GM18873 (cell line): ENCODE measurements around the gene ENOX1.

Source experiments
- ATAC-seq: cut with Tn5 transposase; IDR thresholded peaks from one replicate; pipeline ENCODE4 v1.9.1; 2021; ENCODE audit warnings: mild to moderate bottlenecking, moderate library complexity, moderate number of reproducible peaks; ENCODE audit not compliant: unreplicated experiment, low FRiP score

ENOX1 gene

GRCh38 chr13:43751624-43752023 is 35.1 kb downstream of the ENOX1 start:
- no peak for ATAC-seq

DNA sequence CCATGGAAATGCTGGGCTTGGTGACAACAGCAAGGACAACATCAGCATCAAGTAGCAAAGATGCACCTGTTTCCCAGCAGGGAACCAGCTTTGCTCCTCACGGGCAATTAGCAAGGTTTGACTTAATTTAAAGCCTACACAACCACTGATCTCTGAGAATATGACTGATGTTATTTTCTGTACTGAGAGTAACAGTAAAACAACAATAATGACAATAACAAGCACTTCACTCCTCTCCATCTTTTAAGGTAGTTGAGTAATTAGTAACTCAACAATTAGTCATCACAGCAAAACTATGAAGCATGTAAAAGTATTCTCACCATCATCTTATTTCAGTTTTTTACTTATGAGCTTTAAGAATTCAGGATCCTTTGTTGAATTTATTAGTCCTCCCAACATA is 37.3 kb downstream of the ENOX1 start:
- no peak for ATAC-seq

- ATAC-seq, result no peak
These were observed 42.3 kb downstream of the ENOX1 start for GRCh38 chr13:43744261-43745031.

DNA sequence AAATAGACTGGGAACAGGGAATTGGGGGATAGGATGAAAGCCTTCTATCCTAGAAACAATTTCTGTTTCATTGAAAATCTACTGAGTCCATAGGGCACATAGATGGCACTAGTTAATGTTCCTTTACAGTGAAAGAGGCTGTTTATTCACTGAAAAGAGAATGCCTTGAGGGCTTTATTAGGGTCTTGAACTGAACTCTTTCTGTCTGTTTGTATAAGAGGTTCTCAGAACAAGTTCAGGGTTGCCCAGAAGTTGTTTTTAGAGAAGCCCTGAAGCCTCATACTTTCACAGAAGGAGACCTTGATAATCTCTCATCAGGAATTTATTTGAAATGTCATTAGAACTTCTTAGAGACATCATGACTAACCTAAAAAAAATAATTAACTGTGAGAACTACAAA is 43.9 kb downstream of the ENOX1 start:
- no peak for ATAC-seq

GRCh38 chr13:43737392-43737923 is 49.3 kb downstream of the ENOX1 start:
- no peak for ATAC-seq

- no peak for ATAC-seq
These were observed 54.0 kb downstream of the ENOX1 start for GRCh38 chr13:43732726-43733125.

DNA sequence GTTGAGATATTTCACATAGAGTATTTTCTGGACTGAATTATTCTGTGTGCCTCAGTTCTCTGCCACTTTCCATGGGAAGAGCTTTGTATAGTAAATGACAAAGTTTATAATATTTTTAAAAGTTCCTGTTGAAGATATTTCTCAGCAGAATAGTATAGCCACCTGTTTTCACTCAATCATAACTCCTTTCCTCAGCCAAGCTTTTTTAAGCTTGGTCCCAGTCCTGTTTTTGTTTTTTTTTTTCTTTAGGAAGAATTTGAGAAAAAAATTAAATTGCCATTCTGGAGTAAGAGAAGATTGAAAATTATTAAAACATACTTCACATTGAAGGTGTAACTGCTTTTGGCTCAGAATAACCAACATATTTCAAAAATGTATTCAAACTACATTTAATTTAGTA is 55.5 kb downstream of the ENOX1 start:
- no peak for ATAC-seq

- no peak for ATAC-seq
These were observed 56.1 kb downstream of the ENOX1 start for GRCh38 chr13:43730642-43731041.

GRCh38 chr13:43728421-43728820 is 58.4 kb downstream of the ENOX1 start:
- ATAC-seq, result no peak

DNA sequence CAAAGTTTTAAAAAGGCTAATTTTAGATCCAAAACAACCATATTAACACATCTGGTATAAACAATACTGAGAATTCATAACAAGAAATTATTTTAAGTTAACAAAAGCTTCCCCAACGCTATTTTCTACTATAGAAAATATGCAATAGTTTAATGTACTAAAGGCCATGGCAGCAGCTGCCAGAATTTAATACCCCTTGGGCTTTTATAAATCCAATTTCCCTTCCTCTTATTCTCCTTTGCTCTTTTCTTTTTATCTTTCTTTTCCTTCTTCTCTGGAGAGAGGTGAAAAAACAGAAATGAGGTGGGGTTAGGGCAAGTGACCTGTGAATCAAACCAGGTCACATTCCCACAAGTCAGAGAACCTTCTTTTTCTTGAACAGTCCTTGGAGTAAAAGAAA is 58.9 kb downstream of the ENOX1 start:
- ATAC-seq, result no peak

- ATAC-seq, result no peak
These were observed 61.3 kb downstream of the ENOX1 start for GRCh38 chr13:43725460-43725859.

- no peak for ATAC-seq
These were observed 65.9 kb downstream of the ENOX1 start for GRCh38 chr13:43720780-43721397.

DNA sequence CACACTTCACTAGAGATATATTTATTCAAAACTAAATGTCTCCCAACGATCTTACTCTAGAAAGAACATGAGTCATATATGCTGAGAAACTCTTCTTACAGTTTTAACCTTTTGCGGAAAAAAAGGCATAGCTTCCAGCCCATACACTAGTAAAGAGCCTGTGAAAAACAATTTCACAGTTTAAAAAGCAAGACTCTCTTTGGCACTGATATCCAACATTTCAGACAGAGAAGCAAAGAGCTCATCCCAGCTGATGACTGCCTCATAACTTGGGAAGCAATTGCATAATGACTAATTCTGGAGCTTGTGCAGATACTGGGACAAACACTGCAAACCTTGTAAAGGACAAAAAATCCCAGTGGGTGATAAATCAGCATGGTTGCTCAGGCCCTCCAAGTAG is 88.0 kb downstream of the ENOX1 start:
- no peak for ATAC-seq

GRCh38 chr13:43698009-43698408 is 88.8 kb downstream of the ENOX1 start:
- no peak for ATAC-seq

DNA sequence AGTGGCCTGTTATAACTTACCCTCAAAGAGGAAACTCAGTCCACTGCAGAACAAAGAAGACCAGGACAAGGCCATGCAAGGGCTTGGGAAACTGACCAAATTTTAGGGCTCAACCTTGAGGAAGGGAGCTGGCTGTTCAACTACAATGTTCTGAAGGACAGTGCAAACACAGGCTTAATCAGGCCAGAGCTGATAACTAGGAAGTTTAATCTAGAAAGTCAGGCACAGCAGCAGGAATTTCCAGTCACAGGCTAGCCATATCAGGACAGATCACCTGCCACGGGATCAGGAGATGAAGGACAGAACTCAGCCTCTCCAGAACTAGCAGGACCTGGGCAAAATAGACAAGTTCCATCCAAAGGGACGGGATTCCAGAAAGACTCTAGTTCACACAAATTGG is 89.4 kb downstream of the ENOX1 start:
- no peak for ATAC-seq

DNA sequence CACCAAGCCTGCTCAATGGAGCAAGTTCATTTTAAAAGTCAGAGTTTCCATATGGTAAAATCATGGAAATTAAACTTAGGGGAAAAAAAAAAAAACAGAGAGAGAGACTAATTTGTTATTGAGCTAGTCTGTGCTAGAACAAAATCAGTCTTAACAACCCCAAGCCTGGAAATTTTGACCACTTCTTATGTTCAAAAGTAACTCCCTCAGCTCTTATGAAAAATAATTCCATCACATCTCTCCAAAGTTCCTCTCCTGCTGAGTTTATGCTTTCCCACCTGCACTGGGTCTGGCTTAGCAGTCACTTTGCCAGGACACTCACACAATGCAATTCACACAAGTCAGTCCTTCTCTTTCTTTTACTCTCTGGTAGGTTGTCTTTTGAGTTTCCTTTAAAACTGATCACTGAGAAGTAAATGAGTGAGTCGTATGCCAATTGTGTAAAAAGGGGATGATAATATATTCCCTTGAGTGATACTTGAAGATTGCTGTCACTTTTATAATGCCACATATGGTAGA is 92.6 kb downstream of the ENOX1 start:
- no peak for ATAC-seq

DNA sequence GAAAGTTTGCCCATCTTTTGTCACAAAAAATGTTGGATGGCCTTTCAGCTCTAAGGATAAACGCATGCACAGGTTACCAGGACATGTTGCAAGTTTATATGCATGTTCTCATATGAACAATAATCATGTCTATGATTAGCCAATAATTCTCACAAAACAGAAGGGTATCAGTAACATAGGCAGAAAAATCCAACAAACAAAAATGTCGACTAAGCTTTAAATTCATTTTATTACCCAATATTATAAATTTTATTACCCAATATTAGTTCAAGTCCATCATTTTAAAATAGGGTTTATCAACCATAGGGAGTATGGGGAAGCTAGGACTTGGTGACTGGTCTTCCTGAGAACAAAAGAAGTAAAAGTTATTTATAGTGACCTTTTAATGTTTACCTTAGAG is 93.1 kb downstream of the ENOX1 start:
- ATAC-seq, result no peak

- no peak for ATAC-seq
These were observed 98.4 kb downstream of the ENOX1 start for GRCh38 chr13:43688227-43688907.

DNA sequence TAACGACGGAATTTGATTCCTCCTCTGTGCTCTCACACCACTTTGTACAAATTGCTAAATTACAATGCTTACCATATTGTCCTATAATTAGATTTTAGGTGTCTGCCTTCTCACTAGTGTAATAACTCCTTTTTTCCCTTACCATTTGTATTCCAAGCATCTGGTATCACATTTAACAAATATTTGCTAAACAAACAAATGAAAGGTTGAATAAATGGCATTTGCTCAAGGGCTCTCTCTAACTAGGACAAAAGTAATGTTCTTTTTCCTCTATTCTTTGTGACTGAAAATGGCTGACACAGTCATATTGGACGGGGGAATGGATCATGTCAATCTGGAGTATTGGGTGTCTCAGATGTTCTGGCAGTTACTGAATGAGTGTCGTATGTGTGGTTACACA is 99.7 kb downstream of the ENOX1 start:
- no peak for ATAC-seq

DNA sequence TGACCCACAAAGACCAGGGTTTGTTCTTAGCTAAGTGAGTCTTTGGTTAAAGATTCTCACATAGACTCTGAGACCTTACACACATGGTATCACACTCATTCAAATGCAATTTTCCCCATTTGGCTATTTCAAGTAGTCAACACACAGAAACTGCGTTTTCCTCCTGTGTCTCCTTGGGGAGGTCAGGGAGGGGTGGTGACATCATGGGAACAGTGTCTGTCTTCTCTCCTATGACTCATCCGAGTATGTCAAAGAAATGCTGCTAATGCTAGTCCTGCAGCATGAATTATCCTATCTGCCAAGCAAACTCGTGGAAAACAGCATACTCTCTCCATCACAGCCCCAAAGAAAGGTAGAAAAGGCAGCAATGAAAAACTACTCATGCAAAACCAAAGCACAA is 100.2 kb downstream of the ENOX1 start:
- no peak for ATAC-seq
